Spleen (tissue), 11 donors: ENCODE measurements around the gene KRT16. TPM values are rescaled to one million over a fixed set of nuclear protein-coding genes. Genes with fewer than 3 reads are reported as not detected.

Experiments
- DNase-seq: peaks from one replicate; pipeline ENCODE4 v3.0.0-alpha.2; 2020
- H3K27ac ChIP-seq, 8 donors: fragments of 200-600 bp; sonication (generic) in 7 of 8; 1 replicate in 4 of 8; 2 replicates in 4 of 8; pipeline versions ENCODE4 v1.5.0 to v1.8.0; 2016 to 2021; ENCODE audit warnings: inconsistent platforms in 4 of 8, mild to moderate bottlenecking in 4 of 8, moderate library complexity in 1 of 8
- H3K27me3 ChIP-seq, 7 donors: fragments of 200-600 bp; sonication (generic) in 6 of 7; replicated peaks in 1 of 7; 1 replicate in 4 of 7; 2 replicates in 3 of 7; pipeline versions ENCODE4 v1.5.0 to v1.8.0; 2016 to 2021; ENCODE audit warnings: inconsistent platforms in 3 of 7, mild to moderate bottlenecking in 1 of 7
- H3K36me3 ChIP-seq, 6 donors: fragments of 200-600 bp; sonication (generic) in 5 of 6; 1 replicate in 4 of 6; 2 replicates in 2 of 6; pipeline versions ENCODE4 v1.5.0 to v1.8.0; 2016 to 2021; ENCODE audit warnings: inconsistent platforms in 2 of 6
- H3K4me1 ChIP-seq, 6 donors: fragments of 200-600 bp; sonication (generic) in 5 of 6; 1 replicate in 3 of 6; 2 replicates in 3 of 6; pipeline versions ENCODE4 v1.5.0 to v1.8.0; 2016 to 2021; ENCODE audit warnings: inconsistent platforms in 3 of 6
- H3K4me3 ChIP-seq, 8 donors: fragments of 200-600 bp; sonication (generic) in 7 of 8; 1 replicate in 4 of 8; 2 replicates in 4 of 8; pipeline versions ENCODE4 v1.5.0 to v1.8.0; 2016 to 2021; ENCODE audit warnings: inconsistent platforms in 4 of 8, mild to moderate bottlenecking in 4 of 8, moderate library complexity in 2 of 8
- H3K9me3 ChIP-seq, 8 donors: fragments of 200-600 bp; sonication (generic) in 7 of 8; 1 replicate in 4 of 8; 2 replicates in 4 of 8; pipeline versions ENCODE4 v1.5.0 to v1.8.0; 2016 to 2021; ENCODE audit warnings: inconsistent platforms in 4 of 8
- POLR2A ChIP-seq, 3 donors: fragments of 450-650 bp; IDR thresholded peaks; one replicate each; pipeline ENCODE4 v1.5.1; 2017; ENCODE audit warnings: antibody characterized with exemption in 3 of 3, mild to moderate bottlenecking in 1 of 3
- POLR2AphosphoS5 ChIP-seq, 3 donors: sonication (generic); formaldehyde crosslinking; IDR thresholded peaks; one replicate each; pipeline ENCODE4 v1.5.1; 2017; ENCODE audit warnings: antibody characterized with exemption in 3 of 3
- WGBS, 5 donors: extraction: QIAGEN DNeasy Blood & Tissue Kit in 3 of 5; methylation state at CpG; one replicate each; pipeline versions ENCODE4 v1.1.5 to v1.1.7; 2013 to 2018; 5-methylcytosine and 5-hydroxymethylcytosine counted together
- intact Hi-C: fragments of 100-400 bp; cut with DNase I; formaldehyde crosslinking; loops from one replicate; pipeline ENCODE4 v1.15.0; 2023; ENCODE audit warnings: low total_unique reads
- polyA plus RNA-seq, 3 donors: library from polyadenylated mRNA; stranded (reverse); fragments of 200-250 nt; gene quantifications; one replicate each; pipeline ENCODE4 v1.2.1, GENCODE V29; 2013
- total RNA-seq, 7 donors: library from RNA; depleted of rRNA in 3 of 7; stranded (reverse); fragments of >200 nt in 3 of 7; fragmentation: NEBNext Ultra II Directional in 4 of 7; extraction: Animal tissue kit (Norgen Biotek cat#: 25700) in 4 of 7; gene quantifications; one replicate each; pipeline versions ENCODE4 v1.1.0 to v1.2.1, GENCODE V29; 2016 to 2021
- TF ChIP-seq, protein P1 (sequence below), 11 experiments: fragments of 200-600 bp in 7 of 11; fragments of 450-650 bp in 4 of 11; sonication (generic) in 4 of 11; IDR thresholded peaks in 8 of 11; conservative IDR thresholded peaks in 3 of 11; 1 replicate in 7 of 11; 2 replicates in 4 of 11; pipeline versions ENCODE4 v1.4.0 to v1.8.0; 2016 to 2021; ENCODE audit warnings: antibody characterized with exemption in 11 of 11, inconsistent platforms in 4 of 11, mild to moderate bottlenecking in 1 of 11
- donor health status: healthy with polysubstance abuse.
- donor health status: DM: no; HTN: no; CAD: no; lungs with moderate emphysema.
- donor health status: DM: no; HTN: no; CAD: no.
- donor health status: Bipolar disorder and iron deficiency.
- donor health status: healthy.
- donor health status: DM: no; HTN: no; CAD: no.
- donor health status: DM: yes; HTN: yes; CAD: no.

The KRT16 gene
- total and polyA plus RNA-seq, 10 donors = 0.07 to 0.19 TPM; not detected in 8

DNA sequence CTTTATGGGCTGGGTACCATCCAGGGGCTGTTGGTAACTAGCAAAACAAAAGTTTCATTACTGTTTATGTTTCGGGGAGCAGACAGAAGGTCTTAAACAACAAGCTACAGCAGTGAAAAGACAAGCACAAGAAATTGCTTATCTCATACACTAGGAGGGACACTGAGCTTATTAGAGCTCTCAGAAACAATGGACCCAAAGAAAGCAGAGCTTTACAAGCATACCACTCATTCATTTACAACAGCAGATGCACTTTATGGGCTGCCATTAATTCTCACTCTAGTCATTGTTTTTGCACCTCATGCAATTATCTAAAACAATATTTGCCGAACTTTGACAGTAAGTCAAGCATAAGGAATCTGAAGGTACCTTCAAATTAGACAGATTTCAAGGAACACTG lies 10.0 kb downstream of the KRT16 start:
- no peak overlapping the region for H3K27ac ChIP-seq
- H3K9me3 ChIP-seq = peaks cover 0 to 24% (median 19%) of the 10 kb centered on the region in 8 donors
- DNase-seq = no peak
- H3K27me3 ChIP-seq = peaks cover 0 to 31% (median 0%) of the 10 kb centered on the region in 7 donors
- H3K4me1 ChIP-seq = no peaks in the 10 kb centered on the region
- WGBS, 5 donors = 59 to 85% (median 80%) methylated on average over 2 of the region's 2 CpGs
- intact Hi-C loops = no loop called here
- no peaks in the 10 kb centered on the region for H3K36me3 ChIP-seq
- H3K4me3 ChIP-seq = no peak overlapping the region
- TF ChIP-seq POLR2A (IDR thresholded peaks at IDR 0.05) = no peak

DNA sequence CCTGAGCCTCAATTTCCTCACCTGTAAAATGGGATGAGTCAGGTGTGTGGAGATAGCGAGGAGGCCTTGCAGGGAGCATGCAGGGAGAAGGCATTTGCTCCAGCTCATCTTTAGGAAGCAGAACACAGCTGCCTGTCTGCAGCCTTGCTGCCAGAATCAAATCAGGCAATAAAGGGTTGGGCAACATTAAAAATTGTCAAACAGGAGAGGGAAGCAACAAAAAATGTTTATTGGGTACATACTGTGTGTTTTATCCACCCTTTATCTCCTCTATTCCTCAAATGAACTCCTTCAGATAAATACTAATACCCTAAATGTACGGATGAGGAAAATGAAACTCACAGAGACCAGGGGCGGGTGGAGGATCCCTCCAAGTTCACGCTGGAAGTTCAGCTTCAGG lies 12.2 kb downstream of the KRT16 start:
- H3K4me3 ChIP-seq = no peak overlapping the region
- no peaks in the 10 kb centered on the region for H3K4me1 ChIP-seq
- peaks cover 0 to 33% (median 0%) of the 10 kb centered on the region in 7 donors for H3K27me3 ChIP-seq
- peaks cover 0 to 1% (median 0%) of the 10 kb centered on the region in 8 donors for H3K9me3 ChIP-seq
- no peak for DNase-seq
- 73 to 79% (median 76%) methylated on average over 4 of the region's 4 CpGs for WGBS, 5 donors
- TF ChIP-seq POLR2AphosphoS5 (IDR thresholded peaks at IDR 0.05) (no peak), POLR2A (IDR thresholded peaks at IDR 0.05) (no peak)
- TF ChIP-seq, protein P1, sequence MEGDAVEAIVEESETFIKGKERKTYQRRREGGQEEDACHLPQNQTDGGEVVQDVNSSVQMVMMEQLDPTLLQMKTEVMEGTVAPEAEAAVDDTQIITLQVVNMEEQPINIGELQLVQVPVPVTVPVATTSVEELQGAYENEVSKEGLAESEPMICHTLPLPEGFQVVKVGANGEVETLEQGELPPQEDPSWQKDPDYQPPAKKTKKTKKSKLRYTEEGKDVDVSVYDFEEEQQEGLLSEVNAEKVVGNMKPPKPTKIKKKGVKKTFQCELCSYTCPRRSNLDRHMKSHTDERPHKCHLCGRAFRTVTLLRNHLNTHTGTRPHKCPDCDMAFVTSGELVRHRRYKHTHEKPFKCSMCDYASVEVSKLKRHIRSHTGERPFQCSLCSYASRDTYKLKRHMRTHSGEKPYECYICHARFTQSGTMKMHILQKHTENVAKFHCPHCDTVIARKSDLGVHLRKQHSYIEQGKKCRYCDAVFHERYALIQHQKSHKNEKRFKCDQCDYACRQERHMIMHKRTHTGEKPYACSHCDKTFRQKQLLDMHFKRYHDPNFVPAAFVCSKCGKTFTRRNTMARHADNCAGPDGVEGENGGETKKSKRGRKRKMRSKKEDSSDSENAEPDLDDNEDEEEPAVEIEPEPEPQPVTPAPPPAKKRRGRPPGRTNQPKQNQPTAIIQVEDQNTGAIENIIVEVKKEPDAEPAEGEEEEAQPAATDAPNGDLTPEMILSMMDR (IDR thresholded peaks at IDR 0.05 in 8 of 11, conservative IDR thresholded peaks at IDR 0.05 in 3 of 11) = no peak
- H3K36me3 ChIP-seq = no peaks in the 10 kb centered on the region
- no peak overlapping the region for H3K27ac ChIP-seq
- intact Hi-C loops = no loop called here

DNA sequence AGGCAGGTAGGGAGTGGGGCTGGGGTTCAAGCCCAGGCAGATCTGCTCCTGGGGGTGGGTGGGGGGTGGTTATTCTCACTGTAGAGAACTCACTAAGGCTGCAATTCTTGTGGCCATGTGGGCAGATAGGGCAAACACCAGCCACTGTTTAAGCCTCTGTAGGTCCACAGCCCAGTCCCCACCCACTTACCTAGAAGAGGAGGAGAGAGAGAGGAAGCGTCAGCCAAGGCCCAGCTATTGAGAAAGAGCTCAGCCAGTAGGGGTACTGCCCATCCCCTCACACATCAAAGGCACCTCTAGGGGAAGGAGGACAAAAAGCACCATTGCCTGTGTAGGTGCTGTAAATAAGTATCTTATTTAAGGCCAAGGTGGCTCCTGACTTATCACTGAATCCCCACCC lies 12.9 kb downstream of the KRT16 start:
- WGBS, 5 donors = 26 to 80% (median 67%) methylated on average over 1 of the region's 1 CpG
- H3K4me1 ChIP-seq = no peaks in the 10 kb centered on the region

DNA sequence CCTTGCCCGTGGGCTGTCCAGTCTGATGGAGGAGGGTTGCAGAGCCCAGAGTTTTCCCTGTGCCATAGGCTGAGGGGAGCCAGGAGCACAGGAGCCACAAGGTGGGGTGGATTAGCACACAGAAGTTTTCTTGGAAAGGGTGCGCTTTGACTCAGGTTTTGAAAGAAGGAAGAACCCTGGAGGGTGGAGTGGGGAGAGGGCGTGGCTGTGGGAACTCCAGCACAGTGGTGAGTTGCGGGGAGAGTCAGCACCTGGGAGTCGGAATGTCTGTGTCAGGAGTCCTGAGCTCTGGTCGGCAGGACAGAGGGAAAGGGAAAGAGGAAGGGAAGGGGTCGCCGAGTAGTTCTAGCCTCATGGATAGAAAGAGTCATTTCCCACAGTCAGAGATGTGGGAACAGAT lies 17.0 kb downstream of the KRT16 start:
- Histone ChIP-seq H3K36me3 (no peaks in the 10 kb centered on the region), H3K4me3 (no peak overlapping the region), H3K4me1 (no peaks in the 10 kb centered on the region), H3K27ac (no peak overlapping the region), H3K9me3 (no peaks in the 10 kb centered on the region), H3K27me3 (peaks cover 0 to 25% (median 0%) of the 10 kb centered on the region in 7 donors)
- 78 to 85% (median 79%) methylated on average over 8 of the region's 8 CpGs for WGBS, 5 donors
- TF ChIP-seq, protein P1 (IDR thresholded peaks at IDR 0.05 in 8 of 11, conservative IDR thresholded peaks at IDR 0.05 in 3 of 11) = no peak
- no peak for TF ChIP-seq POLR2AphosphoS5 (IDR thresholded peaks at IDR 0.05)
- no peak for TF ChIP-seq POLR2A (IDR thresholded peaks at IDR 0.05)
- DNase-seq = no peak
- intact Hi-C loops = no loop called here

More for the DNA sequence above, 12.9 kb downstream of the KRT16 start:
- TF ChIP-seq POLR2A (IDR thresholded peaks at IDR 0.05) (no peak), POLR2AphosphoS5 (IDR thresholded peaks at IDR 0.05) (no peak)
- TF ChIP-seq, protein P1 (IDR thresholded peaks at IDR 0.05 in 8 of 11, conservative IDR thresholded peaks at IDR 0.05 in 3 of 11) = no peak
- Histone ChIP-seq H3K9me3 (no peaks in the 10 kb centered on the region), H3K4me3 (no peak overlapping the region), H3K27me3 (peaks cover 0 to 31% (median 0%) of the 10 kb centered on the region in 7 donors), H3K36me3 (no peaks in the 10 kb centered on the region), H3K27ac (no peak overlapping the region)
- DNase-seq = no peak
- intact Hi-C loops = no loop called here
